CD8-positive, alpha-beta memory T cell (primary cell): ENCODE results near the gene MEGF6. TPM values are rescaled to one million over a fixed set of nuclear protein-coding genes. Genes with fewer than 3 reads are reported as not detected.
"Not testable (repeated sequence)": the region's sequence is repeated elsewhere in the genome, so short reads cannot be mapped to it uniquely, and the experiment has no call there.

ENCODE experiments used
- CTCF ChIA-PET: fragments of 350-600 bp; sonication (Branson Sonifier 250); formaldehyde crosslinking; loops from one replicate; lab custom pipeline; 2021; ENCODE audit warnings: antibody characterized with exemption; lab: Charles Lee
- POLR2A ChIA-PET: fragments of 350-600 bp; sonication (Branson Sonifier 250); formaldehyde crosslinking; loops from one replicate; lab custom pipeline; 2021; ENCODE audit warnings: antibody characterized with exemption; lab: Charles Lee
- DNase-seq, 5 donors: peaks; one replicate each; pipeline versions ENCODE4 v3.0.0 to v3.0.0-alpha.2; 2020 to 2022; ENCODE audit warnings: mixed read lengths in 1 of 5
- H3K27ac ChIP-seq: one replicate; pipeline ENCODE4 v1.7.0; 2013; ENCODE audit warnings: low read depth, mild to moderate bottlenecking, low read length, moderate library complexity
- H3K27me3 ChIP-seq: 2 replicates; pipeline ENCODE4 v1.7.0; 2013; ENCODE audit warnings: low read length, mild to moderate bottlenecking; ENCODE audit not compliant: insufficient read depth, poor library complexity, severe bottlenecking
- H3K36me3 ChIP-seq: 2 replicates; pipeline ENCODE4 v1.7.0; 2013; ENCODE audit warnings: mild to moderate bottlenecking, low read length, moderate library complexity; ENCODE audit not compliant: insufficient read depth
- H3K4me1 ChIP-seq: 2 replicates; pipeline ENCODE4 v1.7.0; 2013; ENCODE audit warnings: mild to moderate bottlenecking, low read length, moderate library complexity; ENCODE audit not compliant: insufficient read depth
- H3K4me3 ChIP-seq: 2 replicates; pipeline ENCODE4 v1.7.0; 2013; ENCODE audit warnings: mild to moderate bottlenecking, low read length
- H3K9me3 ChIP-seq: 2 replicates; pipeline ENCODE4 v1.7.0; 2013; ENCODE audit warnings: mild to moderate bottlenecking, low read length
- H3K27ac Mint-ChIP-seq, 8 donors: one replicate each; pipeline ENCODE4 v1.8.0; 2020 to 2021; ENCODE audit warnings: mixed read lengths in 8 of 8, mild to moderate bottlenecking in 6 of 8, inconsistent platforms in 3 of 8, moderate library complexity in 3 of 8
- H3K27me3 Mint-ChIP-seq, 2 donors: one replicate each; pipeline ENCODE4 v1.8.0; 2020 to 2021; ENCODE audit warnings: mixed read lengths in 2 of 2, mild to moderate bottlenecking in 1 of 2, moderate library complexity in 1 of 2
- H3K36me3 Mint-ChIP-seq, 3 donors: one replicate each; pipeline ENCODE4 v1.8.0; 2020 to 2021; ENCODE audit warnings: mixed read lengths in 3 of 3, inconsistent platforms in 1 of 3, mild to moderate bottlenecking in 1 of 3
- H3K4me1 Mint-ChIP-seq, 3 donors: one replicate each; pipeline ENCODE4 v1.8.0; 2020 to 2021; ENCODE audit warnings: mixed read lengths in 3 of 3, inconsistent platforms in 1 of 3, mild to moderate bottlenecking in 1 of 3
- H3K4me3 Mint-ChIP-seq, 7 donors: one replicate each; pipeline ENCODE4 v1.8.0; 2020 to 2021; ENCODE audit warnings: mixed read lengths in 7 of 7, mild to moderate bottlenecking in 6 of 7, moderate library complexity in 4 of 7, inconsistent platforms in 2 of 7
- H3K9me3 Mint-ChIP-seq, 5 donors: one replicate each; pipeline ENCODE4 v1.8.0; 2020 to 2022; ENCODE audit warnings: mixed read lengths in 5 of 5, mild to moderate bottlenecking in 3 of 5, moderate library complexity in 2 of 5, inconsistent platforms in 1 of 5
- polyA plus RNA-seq: library from polyadenylated mRNA; unstranded; fragments of 300-500 nt; fragmentation: Illumina TruSeq; gene quantifications from one replicate; pipeline ENCODE4 v1.2.3, GENCODE V29; 2021
- total RNA-seq, 2 experiments: library from RNA; stranded (reverse); gene quantifications; one replicate each; pipeline ENCODE4 v1.2.3, GENCODE V29; 2021

The MEGF6 gene
- total and polyA plus RNA-seq, 3 experiments from 2014 or later, result 3.4 to 12.0 (median 10.8) TPM

DNA sequence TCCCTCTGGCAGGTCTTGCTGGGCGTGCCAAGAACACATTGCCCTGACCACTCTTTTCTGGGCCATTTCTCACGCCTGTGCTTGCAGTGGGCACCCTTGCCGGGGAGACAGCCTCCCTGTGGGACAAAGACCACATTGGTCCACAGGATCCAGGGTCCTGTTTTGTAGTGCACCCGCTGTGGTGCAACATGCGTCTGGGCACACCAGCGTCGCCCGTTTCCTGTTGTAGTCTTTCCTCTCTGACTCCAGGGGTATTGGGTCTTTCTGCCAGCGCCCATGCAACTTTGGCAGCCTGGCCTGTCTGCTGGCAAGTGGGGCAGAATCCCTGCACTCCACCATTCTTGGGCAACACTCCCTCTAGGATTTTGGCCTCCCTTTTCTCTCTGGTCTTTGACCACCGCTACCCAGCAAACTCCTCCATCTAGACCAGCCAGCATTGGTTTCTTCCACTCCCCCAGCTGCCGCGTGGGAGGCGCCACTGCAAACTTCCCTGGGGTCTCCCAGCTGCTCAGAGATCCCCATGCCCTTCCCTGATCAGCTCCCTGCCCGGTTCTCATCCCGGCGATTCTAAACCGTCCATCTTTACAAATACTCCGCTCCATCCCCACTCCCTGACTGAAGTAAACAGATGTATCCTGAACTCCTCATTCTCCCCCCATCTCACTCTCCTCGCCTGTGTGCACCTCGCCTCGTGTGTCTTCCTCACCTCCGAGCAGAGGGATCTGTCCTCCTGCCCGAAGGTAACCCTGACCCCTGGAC lies 12.3 kb upstream of the MEGF6 start:
- Histone ChIP-seq H3K9me3 (no peaks in the 10 kb centered on the region), H3K27me3 (no peaks in the 10 kb centered on the region), H3K4me3 (peak overlapping the region; percentile 93), H3K36me3 (peaks cover 14% of the 10 kb centered on the region), H3K27ac (peak overlapping the region; percentile 84), H3K4me1 (peaks cover 29% of the 10 kb centered on the region)
- Mint-ChIP-seq H3K4me1 (peaks cover 47 to 60% (median 47%) of the 10 kb centered on the region in 3 donors), H3K9me3 (no peaks in the 10 kb centered on the region), H3K36me3 (peaks cover 0 to 32% (median 3%) of the 10 kb centered on the region in 3 donors), H3K27me3 (peaks cover 0 to 1% of the 10 kb centered on the region in 2 donors), H3K27ac (peak overlapping the region; percentile 55 to 97 (median 94)), H3K4me3 (peak overlapping the region; percentile 93 to 99 (median 96))
- DNase-seq, result no peak
- CTCF ChIA-PET, result interaction anchor here (1.0 to 1.2 kb wide), 2 partner anchors 15 to 171 kb away, joined by 3 to 4 read pairs; no protein-coding TSS in a partner anchor
- POLR2A ChIA-PET, result interaction anchor here (0.6 kb wide), 1 partner anchor 278 kb away, joined by 3 read pairs; no protein-coding TSS in a partner anchor

DNA sequence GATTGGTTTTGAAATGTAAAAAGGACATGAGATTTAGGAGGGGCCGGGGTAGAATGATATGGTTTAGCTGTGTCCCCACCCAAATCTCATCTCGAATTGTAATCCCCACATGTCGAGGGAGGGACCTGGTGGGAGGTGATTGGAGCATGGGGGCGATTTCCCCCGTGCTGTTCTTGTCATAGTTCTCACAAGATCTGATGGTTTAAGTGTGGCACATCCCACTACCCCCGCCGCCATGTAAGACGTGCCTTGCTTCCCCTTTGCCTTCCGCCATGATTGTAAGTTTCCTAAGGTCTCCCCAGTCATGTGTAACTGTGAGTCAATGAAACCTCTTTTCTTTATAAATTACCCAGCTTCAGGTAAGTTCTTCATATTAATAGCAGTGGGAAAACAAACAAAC lies 10.8 kb upstream of the MEGF6 start:
- H3K27me3 Mint-ChIP-seq, H3K9me3 Mint-ChIP-seq, H3K4me3 ChIP-seq, H3K27ac ChIP-seq, DNase-seq, POLR2A ChIA-PET, H3K27me3 ChIP-seq, H3K36me3 ChIP-seq, H3K9me3 ChIP-seq: not testable (repeated sequence)
- CTCF ChIA-PET, result interaction anchor here (0.7 to 4.0 kb wide), 7 partner anchors 7 to 169 kb away, joined by 3 to 47 read pairs (median 15); no protein-coding TSS in a partner anchor
- peaks cover 0 to 18% (median 3%) of the 10 kb centered on the region in 3 donors for H3K36me3 Mint-ChIP-seq
- peak overlapping the region; percentile 41 to 97 (median 82) for H3K27ac Mint-ChIP-seq
- H3K4me3 Mint-ChIP-seq, result peak overlapping the region in 6 of 7 donors; percentile 37 to 97 (median 80)
- H3K4me1 Mint-ChIP-seq, result peaks cover 47 to 60% (median 47%) of the 10 kb centered on the region in 3 donors
- peaks cover 29% of the 10 kb centered on the region for H3K4me1 ChIP-seq

DNA sequence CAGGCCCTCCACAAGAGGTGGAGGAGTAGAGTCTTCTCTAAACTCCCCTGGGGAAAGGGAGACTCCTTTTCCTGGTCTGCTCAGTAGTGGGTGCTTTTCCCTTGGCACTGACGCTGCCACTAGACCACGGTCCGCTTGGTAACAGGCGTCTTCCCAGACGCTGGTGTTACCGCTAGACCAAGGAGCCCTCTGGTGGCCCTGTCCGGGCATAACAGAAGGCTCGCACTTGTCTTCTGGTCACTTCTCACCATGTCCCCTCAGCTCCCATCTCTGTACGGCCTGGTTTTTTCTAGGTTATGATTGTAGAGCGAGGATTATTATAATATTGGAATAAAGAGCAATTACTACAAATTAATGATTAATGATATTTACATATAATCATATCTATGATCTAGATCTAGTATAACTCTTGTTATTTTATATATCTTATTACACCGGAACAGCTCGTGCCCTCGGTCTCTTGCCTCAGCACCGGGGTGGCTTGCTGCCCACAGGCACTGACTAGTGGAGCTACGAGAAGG lies 9.9 kb upstream of the MEGF6 start:
- H3K36me3 ChIP-seq, H3K27me3 ChIP-seq, H3K9me3 ChIP-seq, POLR2A ChIA-PET, DNase-seq, H3K4me3 ChIP-seq, H3K9me3 Mint-ChIP-seq, H3K27me3 Mint-ChIP-seq, H3K27ac ChIP-seq: not testable (repeated sequence)
- H3K4me1 ChIP-seq, result peaks cover 29% of the 10 kb centered on the region
- CTCF ChIA-PET, result interaction anchor here (0.5 to 4.0 kb wide), 10 partner anchors 8 to 1752 kb away, joined by 3 to 47 read pairs (median 4); no protein-coding TSS in a partner anchor
- Mint-ChIP-seq H3K4me1 (peaks cover 45 to 57% (median 46%) of the 10 kb centered on the region in 3 donors), H3K4me3 (peak overlapping the region in 1 of 7 donors; percentile 37), H3K27ac (peak overlapping the region in 4 of 8 donors; percentile 69 to 92 (median 82)), H3K36me3 (peaks cover 0 to 17% (median 3%) of the 10 kb centered on the region in 3 donors)

DNA sequence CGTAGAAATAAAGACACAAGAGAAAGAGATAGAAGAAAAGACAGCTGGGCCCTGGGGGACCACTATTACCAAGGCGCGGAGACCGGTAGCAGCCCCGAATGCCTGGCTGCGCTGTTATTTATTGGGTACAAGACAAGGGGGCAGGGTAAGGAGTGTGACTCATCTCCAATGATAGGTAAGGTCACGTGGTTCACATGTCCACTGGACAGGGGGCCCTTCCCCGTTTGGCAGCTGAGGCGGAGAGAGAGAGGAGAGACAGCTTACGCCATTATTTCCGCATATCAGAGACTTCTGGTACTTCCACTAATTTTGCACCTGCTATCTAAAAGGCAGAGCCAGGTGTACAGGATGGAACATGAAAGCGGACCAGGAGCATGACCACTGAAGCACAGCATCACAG lies 9.4 kb upstream of the MEGF6 start:
- H3K36me3 Mint-ChIP-seq, result peaks cover 0 to 11% (median 3%) of the 10 kb centered on the region in 3 donors
- Histone ChIP-seq H3K27me3 (peaks cover 2% of the 10 kb centered on the region), H3K4me1 (peaks cover 24% of the 10 kb centered on the region), H3K4me3 (no peak overlapping the region), H3K27ac (no peak overlapping the region), H3K36me3 (no peaks in the 10 kb centered on the region), H3K9me3 (no peaks in the 10 kb centered on the region)
- DNase-seq, result no peak
- peaks cover 40 to 52% (median 41%) of the 10 kb centered on the region in 3 donors for H3K4me1 Mint-ChIP-seq
- H3K27ac Mint-ChIP-seq, result peak overlapping the region in 3 of 8 donors; percentile 60 to 89 (median 69)
- H3K27me3 Mint-ChIP-seq, result peaks cover 3% of the 10 kb centered on the region in 2 donors
- H3K9me3 Mint-ChIP-seq, result no peaks in the 10 kb centered on the region
- H3K4me3 Mint-ChIP-seq, result peak overlapping the region in 1 of 7 donors; percentile 78
- ChIA-PET CTCF (interaction anchor here (1.0 to 4.0 kb wide), 10 partner anchors 9 to 168 kb away, joined by 3 to 47 read pairs (median 4); no protein-coding TSS in a partner anchor), POLR2A (no interaction called here)

DNA sequence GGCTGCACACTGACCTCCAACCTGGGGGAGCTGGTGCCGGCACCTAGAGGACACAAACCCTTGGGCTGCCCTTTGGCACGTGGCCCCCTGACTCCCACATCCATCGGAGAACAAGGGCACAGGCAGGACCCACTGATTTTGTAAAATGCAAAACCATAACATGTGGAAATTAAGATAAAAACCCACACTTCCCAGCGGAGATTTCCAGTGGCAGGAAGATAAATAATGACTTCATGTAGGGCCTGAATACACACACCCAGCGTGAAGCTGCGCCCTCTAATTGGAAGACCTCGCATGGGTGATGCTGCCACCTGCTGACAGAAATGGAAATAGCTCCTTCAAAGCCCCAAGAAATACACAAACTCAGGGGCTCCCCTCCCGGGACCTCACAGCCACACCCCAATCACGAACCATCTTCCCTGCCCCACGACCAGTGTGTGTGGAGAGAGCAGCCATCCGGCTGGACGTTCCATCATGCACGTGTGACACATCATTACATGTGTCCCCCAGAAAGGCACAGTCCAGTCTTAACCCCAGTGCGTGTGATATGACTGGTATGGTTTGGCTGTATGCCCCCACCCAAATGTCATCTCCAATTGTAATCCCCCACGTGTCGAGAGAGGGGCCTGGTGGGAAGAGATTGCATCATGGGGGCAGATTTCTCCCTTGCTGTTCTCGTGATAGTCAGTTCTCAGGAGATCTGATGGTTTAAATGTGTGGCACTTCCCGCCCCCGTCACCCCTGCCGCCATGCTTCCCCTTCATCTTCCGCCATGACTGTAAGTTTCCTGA lies 7.8 kb upstream of the MEGF6 start:
- no peaks in the 10 kb centered on the region for H3K9me3 Mint-ChIP-seq
- H3K27ac Mint-ChIP-seq, result peak overlapping the region in 5 of 8 donors; percentile 8 to 77 (median 25)
- peaks cover 37 to 43% (median 37%) of the 10 kb centered on the region in 3 donors for H3K4me1 Mint-ChIP-seq
- Histone ChIP-seq H3K27me3 (peaks cover 3% of the 10 kb centered on the region), H3K4me1 (peaks cover 19% of the 10 kb centered on the region), H3K9me3 (no peaks in the 10 kb centered on the region), H3K4me3 (no peak overlapping the region), H3K36me3 (no peaks in the 10 kb centered on the region), H3K27ac (no peak overlapping the region)
- H3K27me3 Mint-ChIP-seq, result peaks cover 4 to 13% of the 10 kb centered on the region in 2 donors
- CTCF ChIA-PET, result interaction anchor here (0.7 to 4.0 kb wide), 21 partner anchors 10 to 177 kb away, joined by 3 to 47 read pairs (median 4); partner anchors contain the start of gene ARHGEF16
- H3K4me3 Mint-ChIP-seq, result peak overlapping the region in 1 of 7 donors; percentile 60
- POLR2A ChIA-PET, result no interaction called here
- peak; percentile 66 to 80 (median 67) for DNase-seq
- H3K36me3 Mint-ChIP-seq, result peaks cover 0 to 4% (median 3%) of the 10 kb centered on the region in 3 donors

DNA sequence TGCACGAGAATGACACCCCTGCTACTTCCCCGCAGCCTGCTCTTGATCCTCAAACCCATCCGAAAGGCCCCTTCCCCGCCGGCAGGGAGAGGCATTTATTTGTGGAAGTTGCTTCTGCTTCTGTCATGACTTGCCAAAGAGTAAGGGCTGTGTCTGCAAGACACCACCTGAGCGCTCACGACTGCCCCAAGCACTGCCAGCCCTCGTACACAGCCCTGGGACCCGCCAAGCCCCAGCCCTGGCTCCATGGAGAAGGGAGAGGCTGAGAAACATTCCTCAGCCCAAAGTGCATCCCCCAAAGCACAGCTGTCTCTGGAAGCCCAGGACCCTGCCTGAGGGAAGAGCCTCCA lies 7.2 kb upstream of the MEGF6 start:
- Mint-ChIP-seq H3K27me3 (peaks cover 4 to 13% of the 10 kb centered on the region in 2 donors), H3K9me3 (no peaks in the 10 kb centered on the region), H3K4me1 (peaks cover 31 to 37% (median 32%) of the 10 kb centered on the region in 3 donors), H3K27ac (no peak overlapping the region), H3K4me3 (no peak overlapping the region), H3K36me3 (peaks cover 0 to 4% (median 3%) of the 10 kb centered on the region in 3 donors)
- Histone ChIP-seq H3K27ac (no peak overlapping the region), H3K4me1 (peaks cover 13% of the 10 kb centered on the region), H3K27me3 (peaks cover 3% of the 10 kb centered on the region), H3K36me3 (no peaks in the 10 kb centered on the region), H3K9me3 (no peaks in the 10 kb centered on the region), H3K4me3 (no peak overlapping the region)
- POLR2A ChIA-PET, result no interaction called here
- CTCF ChIA-PET, result interaction anchor here (0.7 to 4.0 kb wide), 20 partner anchors 11 to 176 kb away, joined by 3 to 47 read pairs (median 4); no protein-coding TSS in a partner anchor
- no peak for DNase-seq

DNA sequence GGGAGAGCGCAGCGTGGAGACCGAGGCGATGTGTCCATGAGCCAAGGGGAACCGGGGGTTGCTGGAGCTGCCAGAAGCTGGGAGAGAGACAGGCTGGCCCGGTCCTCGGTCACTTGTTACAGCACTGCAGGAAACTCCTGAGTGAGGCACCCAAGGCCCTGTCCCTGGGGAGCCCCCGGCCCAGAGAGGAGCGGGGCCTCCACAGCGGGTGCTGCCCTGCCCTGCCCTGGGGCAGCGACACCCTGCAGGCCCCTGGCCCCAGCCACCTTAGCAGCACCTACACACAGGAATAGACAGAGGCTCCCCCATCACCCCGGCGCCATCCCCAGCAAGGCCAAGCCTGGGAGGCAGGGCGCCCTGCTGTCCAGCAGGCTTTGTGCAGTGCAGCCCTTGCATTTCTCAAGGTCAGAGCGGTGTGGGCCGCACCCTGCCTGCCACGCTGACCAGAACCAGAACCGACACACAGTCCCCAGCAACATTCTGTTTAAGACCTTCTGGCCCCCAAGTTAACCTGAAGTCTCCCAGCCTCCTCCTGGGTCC lies 6.6 kb upstream of the MEGF6 start:
- peaks cover 5 to 19% of the 10 kb centered on the region in 2 donors for H3K27me3 Mint-ChIP-seq
- Histone ChIP-seq H3K27ac (no peak overlapping the region), H3K36me3 (no peaks in the 10 kb centered on the region), H3K27me3 (peaks cover 3% of the 10 kb centered on the region), H3K4me3 (no peak overlapping the region), H3K4me1 (peaks cover 7% of the 10 kb centered on the region), H3K9me3 (no peaks in the 10 kb centered on the region)
- peaks cover 25 to 31% (median 25%) of the 10 kb centered on the region in 3 donors for H3K4me1 Mint-ChIP-seq
- H3K27ac Mint-ChIP-seq, result no peak overlapping the region
- H3K9me3 Mint-ChIP-seq, result no peaks in the 10 kb centered on the region
- ChIA-PET CTCF (interaction anchor here (1.3 to 2.0 kb wide), 4 partner anchors 31 to 165 kb away, joined by 4 to 11 read pairs (median 6); no protein-coding TSS in a partner anchor), POLR2A (no interaction called here)
- no peak overlapping the region for H3K4me3 Mint-ChIP-seq
- DNase-seq, result no peak
- peaks cover 0 to 4% (median 3%) of the 10 kb centered on the region in 3 donors for H3K36me3 Mint-ChIP-seq
